Stimulated activated CD4-positive, alpha-beta T cell treated with anti-CD3 and anti-CD28 coated beads, Interleukin-12 subunit alpha, Interleukin-12 subunit beta, amount 100 ng/mL, for 4 hours (primary cell): ENCODE results near the gene SIM2.

Experiments
- DNase-seq: peaks from one replicate; pipeline ENCODE4 v3.0.0-alpha.2; 2020

Gene SIM2

GRCh38 chr21:36719614-36720013 is 20.7 kb downstream of the SIM2 start:
- no peak for DNase-seq

GRCh38 chr21:36721817-36722216 is 22.9 kb downstream of the SIM2 start:
- no peak for DNase-seq

GRCh38 chr21:36722370-36723368 is 23.8 kb downstream of the SIM2 start:
- no peak for DNase-seq

- no peak for DNase-seq
These were observed 24.5 kb downstream of the SIM2 start for GRCh38 chr21:36723371-36723881.

GRCh38 chr21:36724660-36725059 is 25.7 kb downstream of the SIM2 start:
- DNase-seq: no peak

GRCh38 chr21:36725793-36726386 is 27.0 kb downstream of the SIM2 start:
- no peak for DNase-seq

- DNase-seq: no peak
These were observed 29.0 kb downstream of the SIM2 start for GRCh38 chr21:36727866-36728265.

GRCh38 chr21:36728371-36729111 is 29.6 kb downstream of the SIM2 start:
- no peak for DNase-seq

GRCh38 chr21:36729310-36729970 is 30.5 kb downstream of the SIM2 start:
- no peak for DNase-seq

- DNase-seq: no peak
These were observed 31.7 kb downstream of the SIM2 start for GRCh38 chr21:36730291-36731281.

GRCh38 chr21:36732217-36732616 is 33.3 kb downstream of the SIM2 start:
- no peak for DNase-seq

GRCh38 chr21:36732761-36733160 is 33.8 kb downstream of the SIM2 start:
- no peak for DNase-seq

GRCh38 chr21:36733857-36734256 is 34.9 kb downstream of the SIM2 start:
- DNase-seq: no peak

GRCh38 chr21:36734367-36735200 is 35.7 kb downstream of the SIM2 start:
- no peak for DNase-seq

GRCh38 chr21:36735201-36735515 is 36.2 kb downstream of the SIM2 start:
- DNase-seq: no peak

GRCh38 chr21:36735724-36736320 is 36.9 kb downstream of the SIM2 start:
- DNase-seq: no peak

- DNase-seq: no peak
These were observed 39.7 kb downstream of the SIM2 start for GRCh38 chr21:36738489-36739126.

- DNase-seq: no peak
These were observed 42.6 kb downstream of the SIM2 start for GRCh38 chr21:36741506-36741905.

- no peak for DNase-seq
These were observed 44.1 kb downstream of the SIM2 start for GRCh38 chr21:36743008-36743407.

GRCh38 chr21:36743446-36743845 is 44.5 kb downstream of the SIM2 start:
- no peak for DNase-seq
